H1 (cell line): ENCODE measurements around the gene MYBPHL. TPM values are rescaled to one million over a fixed set of nuclear protein-coding genes. Genes with fewer than 3 reads are reported as not detected.

Experiments used
- CTCF ChIA-PET: fragments of 300-600 bp; sonication (Branson Sonifier 250); formaldehyde crosslinking; loops from one replicate; lab custom pipeline; 2021; ENCODE audit not compliant: partially characterized antibody; lab: Charles Lee
- POLR2A ChIA-PET: fragments of 300-600 bp; sonication (Branson Sonifier 250); formaldehyde crosslinking; loops from one replicate; lab custom pipeline; 2021; ENCODE audit warnings: inconsistent platforms; ENCODE audit not compliant: partially characterized antibody; lab: Charles Lee
- DNase-seq, 2 experiments: peaks; one replicate each; pipeline versions ENCODE4 v3.0.0 to v3.0.0-alpha.2; 2010 to 2022; ENCODE audit warnings: low spot score in 2 of 2, low read depth in 1 of 2, mixed read lengths in 1 of 2
- FAIRE-seq: peaks from 2 replicates; lab custom pipeline; 2011; peaks lifted over from hg19 to GRCh38; lab: Jason Lieb, UNC
- H2AFZ ChIP-seq: 2 replicates; pipeline ENCODE4 v1.8.1; 2012; ENCODE audit warnings: low read length, inconsistent platforms
- H2AK5ac ChIP-seq: 2 replicates; pipeline ENCODE4 v1.6.1; 2013; ENCODE audit warnings: low read depth, low read length
- H2BK120ac ChIP-seq: replicated peaks from 2 replicates; pipeline ENCODE3; 2013; ENCODE audit warnings: low read depth, low read length, inconsistent platforms
- H2BK12ac ChIP-seq: 2 replicates; pipeline ENCODE4 v1.6.1; 2013; ENCODE audit warnings: low read depth, low read length
- H2BK15ac ChIP-seq: 2 replicates; pipeline ENCODE4 v1.6.1; 2013; ENCODE audit warnings: low read length
- H2BK20ac ChIP-seq: 2 replicates; pipeline ENCODE4 v1.6.1; 2013; ENCODE audit warnings: low read length
- H2BK5ac ChIP-seq: 2 replicates; pipeline ENCODE4 v1.6.1; 2013; ENCODE audit warnings: low read depth, low read length
- H3K14ac ChIP-seq: 2 replicates; pipeline ENCODE4 v1.6.1; 2013; ENCODE audit warnings: inconsistent platforms; ENCODE audit not compliant: insufficient read length
- H3K18ac ChIP-seq: 2 replicates; pipeline ENCODE4 v1.6.1; 2013; ENCODE audit warnings: low read length; ENCODE audit errors: extremely low read depth
- H3K23ac ChIP-seq: 2 replicates; pipeline ENCODE4 v1.6.1; 2013; ENCODE audit warnings: inconsistent platforms; ENCODE audit not compliant: insufficient read length
- H3K23me2 ChIP-seq: 2 replicates; pipeline ENCODE4 v1.6.1; 2013; ENCODE audit warnings: low read depth, low read length
- H3K27ac ChIP-seq: 2 replicates; pipeline ENCODE4 v1.6.1; 2011; ENCODE audit warnings: low read depth, low read length, inconsistent platforms
- H3K27me3 ChIP-seq, 4 experiments: replicated peaks in 1 of 4; 1 replicate in 1 of 4; 2 replicates in 3 of 4; pipeline versions ENCODE4 v1.6.1 to v1.8.1; 2011 to 2013; ENCODE audit warnings: low read length in 3 of 4, mild to moderate bottlenecking in 3 of 4, inconsistent platforms in 2 of 4, mixed read lengths in 2 of 4, moderate library complexity in 1 of 4; ENCODE audit not compliant: control insufficient read depth in 3 of 4, insufficient read depth in 3 of 4; ENCODE audit errors: extremely low read depth in 1 of 4
- H3K36me3 ChIP-seq, 4 experiments: 2 replicates each; pipeline versions ENCODE4 v1.6.1 to v1.8.1; 2011 to 2013; ENCODE audit warnings: mild to moderate bottlenecking in 4 of 4, low read length in 3 of 4, moderate library complexity in 2 of 4, control low read depth in 1 of 4, inconsistent platforms in 1 of 4; ENCODE audit not compliant: insufficient read depth in 4 of 4, control insufficient read depth in 2 of 4
- H3K4ac ChIP-seq: replicated peaks from 2 replicates; pipeline ENCODE3; 2013; ENCODE audit warnings: low read length, low read depth, mixed read lengths, inconsistent platforms; ENCODE audit not compliant: insufficient read length
- H3K4me1 ChIP-seq, 4 experiments: replicated peaks in 1 of 4; 1 replicate in 1 of 4; 2 replicates in 3 of 4; pipeline versions ENCODE4 v1.6.1 to v1.8.1; 2011 to 2013; ENCODE audit warnings: low read length in 3 of 4, inconsistent platforms in 2 of 4, mixed read lengths in 1 of 4; ENCODE audit not compliant: insufficient read depth in 4 of 4, control insufficient read depth in 3 of 4
- H3K4me2 ChIP-seq, 2 experiments: 2 replicates each; pipeline versions ENCODE4 v1.6.1 to v1.8.1; 2011 to 2013; ENCODE audit warnings: low read depth in 2 of 2, low read length in 2 of 2, control low read depth in 1 of 2, inconsistent platforms in 1 of 2, mild to moderate bottlenecking in 1 of 2; ENCODE audit not compliant: insufficient read depth in 1 of 2
- H3K4me3 ChIP-seq, 4 experiments: fragments of 200-600, 300-600 bp in 1 of 4; sonication (generic), shearing (Covaris generic), sonication (Bioruptor Twin) in 1 of 4; 2 replicates each; pipeline versions ENCODE4 v1.5.1 to v1.8.1; 2011 to 2016; ENCODE audit warnings: low read length in 4 of 4, low read depth in 3 of 4, control low read depth in 2 of 4, inconsistent platforms in 2 of 4, mild to moderate bottlenecking in 2 of 4, mixed read lengths in 1 of 4, moderate library complexity in 1 of 4; ENCODE audit not compliant: insufficient read depth in 2 of 4; ENCODE audit errors: extremely low read depth in 1 of 4
- H3K56ac ChIP-seq: replicated peaks from 2 replicates; pipeline ENCODE3; 2013; ENCODE audit warnings: low read depth, mild to moderate bottlenecking, mixed read lengths, low read length, inconsistent platforms; ENCODE audit not compliant: insufficient read length
- H3K79me1 ChIP-seq: 2 replicates; pipeline ENCODE4 v1.6.1; 2013; ENCODE audit warnings: low read depth, low read length, control low read depth
- H3K79me2 ChIP-seq, 2 experiments: 2 replicates each; pipeline versions ENCODE4 v1.6.1 to v1.8.1; 2012 to 2013; ENCODE audit warnings: low read length in 2 of 2, mild to moderate bottlenecking in 2 of 2, inconsistent platforms in 1 of 2; ENCODE audit not compliant: insufficient read depth in 2 of 2, control insufficient read depth in 1 of 2
- H3K9ac ChIP-seq, 4 experiments: replicated peaks in 1 of 4; 1 replicate in 1 of 4; 2 replicates in 3 of 4; pipeline versions ENCODE4 v1.6.1 to v1.8.1; 2011 to 2013; ENCODE audit warnings: low read depth in 3 of 4, low read length in 3 of 4, control low read depth in 2 of 4, mild to moderate bottlenecking in 2 of 4, moderate library complexity in 2 of 4, inconsistent platforms in 1 of 4; ENCODE audit errors: extremely low read depth in 1 of 4
- H3K9me3 ChIP-seq, 2 experiments: 2 replicates each; pipeline versions ENCODE4 v1.6.1 to v1.8.1; 2012 to 2013; ENCODE audit warnings: mild to moderate bottlenecking in 2 of 2, moderate library complexity in 2 of 2, control low read depth in 1 of 2, inconsistent platforms in 1 of 2, low read depth in 1 of 2, low read length in 1 of 2, mixed read lengths in 1 of 2; ENCODE audit not compliant: insufficient read depth in 2 of 2
- H4K20me1 ChIP-seq, 2 experiments: replicated peaks in 1 of 2; 2 replicates each; pipeline versions ENCODE3 to v1.8.1; 2011 to 2013; ENCODE audit warnings: inconsistent platforms in 2 of 2, low read length in 2 of 2, mild to moderate bottlenecking in 1 of 2; ENCODE audit not compliant: insufficient read depth in 2 of 2, control insufficient read depth in 1 of 2
- H4K5ac ChIP-seq: 2 replicates; pipeline ENCODE4 v1.6.1; 2013; ENCODE audit warnings: low read length, low read depth, mixed read lengths, inconsistent platforms; ENCODE audit not compliant: insufficient read length
- H4K8ac ChIP-seq: 2 replicates; pipeline ENCODE4 v1.8.0; 2013; ENCODE audit warnings: mild to moderate bottlenecking, moderate library complexity, low read length, inconsistent platforms; ENCODE audit not compliant: insufficient read depth; ENCODE audit errors: extremely low read depth
- H4K91ac ChIP-seq: replicated peaks from 2 replicates; pipeline ENCODE3; 2013; ENCODE audit warnings: low read length, mixed read lengths, inconsistent platforms; ENCODE audit not compliant: insufficient read length
- ASH2L ChIP-seq: fragments of 200-600, 300-600 bp; sonication (generic); IDR thresholded peaks from one replicate; pipeline ENCODE4 v1.7.1; 2017; ENCODE audit warnings: low read length
- BACH1 ChIP-seq: IDR thresholded peaks from 2 replicates; pipeline ENCODE4 v1.6.1; 2012; ENCODE audit warnings: low read length, improper control_type of control experiment
- BRCA1 ChIP-seq: IDR thresholded peaks from 2 replicates; pipeline ENCODE4 v1.6.1; 2012; ENCODE audit warnings: low read depth, low read length, improper control_type of control experiment
- CHD2 ChIP-seq: IDR thresholded peaks from 2 replicates; pipeline ENCODE4 v1.6.1; 2012; ENCODE audit warnings: low read length, improper control_type of control experiment
- GABPA ChIP-seq: IDR thresholded peaks from 2 replicates; pipeline ENCODE4 v1.6.1; 2011; ENCODE audit warnings: mild to moderate bottlenecking, low read length, moderate library complexity, borderline replicate concordance; ENCODE audit not compliant: insufficient read depth
- HDAC6 ChIP-seq: IDR thresholded peaks from one replicate; pipeline ENCODE4 v1.7.1; 2012; ENCODE audit warnings: low read depth, mild to moderate bottlenecking, inconsistent platforms, low read length, moderate library complexity
- PHF8 ChIP-seq: fragments of 200-600 bp; sonication (generic); conservative IDR thresholded peaks from 2 replicates; pipeline ENCODE4 v1.7.1; 2012; ENCODE audit warnings: low read depth, mild to moderate bottlenecking, inconsistent platforms, low read length, moderate library complexity
- SIX5 ChIP-seq: IDR thresholded peaks from 2 replicates; pipeline ENCODE4 v1.6.1; 2011; ENCODE audit warnings: mild to moderate bottlenecking, low read depth, low read length
- TAF7 ChIP-seq: optimal IDR thresholded peaks from 2 replicates; pipeline ENCODE3; 2011; ENCODE audit warnings: low read depth, mild to moderate bottlenecking, inconsistent platforms, low read length, moderate library complexity, borderline replicate concordance
- WGBS, 2 experiments: shearing (Covaris generic) in 1 of 2; methylation state at CpG; one replicate each; pipeline versions ENCODE4 v1.1.6 to v1.1.7; 2013 to 2015; ENCODE audit warnings: low lambda C conversion rate in 2 of 2, mixed read lengths in 2 of 2, inconsistent platforms in 1 of 2, low coverage in 1 of 2, missing lambda C conversion rate in 1 of 2; ENCODE audit not compliant: insufficient replicate concordance in 2 of 2, insufficient coverage in 1 of 2, insufficient read length in 1 of 2; ENCODE audit errors: extremely low coverage in 1 of 2, missing lambda C conversion rate in 1 of 2; 5-methylcytosine and 5-hydroxymethylcytosine counted together
- polyA plus RNA-seq, 7 experiments: library from polyadenylated mRNA; depleted of rRNA in 3 of 7; stranded (reverse) in 5 of 7; unstranded in 2 of 7; fragments of >200 nt in 5 of 7; fragments of 200-250 nt in 2 of 7; gene quantifications; 1 replicate in 5 of 7; 2 replicates in 1 of 7; 4 replicates in 1 of 7; pipeline versions ENCODE4 v1.2.1 to v1.2.3, GENCODE V29; 2011 to 2013; ENCODE audit warnings: missing spikeins in 2 of 7, mixed read lengths in 2 of 7
- total RNA-seq: library from RNA; stranded (reverse); fragmentation: NEBNext Ultra II Directional; extraction: Animal tissue kit (Norgen Biotek cat#: 25700); gene quantifications from 2 replicates; pipeline ENCODE4 v1.2.1, GENCODE V29; 2021
- TF ChIP-seq, protein P1 (sequence below): IDR thresholded peaks from 2 replicates; pipeline ENCODE4 v1.6.1; 2011; ENCODE audit warnings: low read length, improper control_type of control experiment
- TF ChIP-seq, protein P2 (sequence below): IDR thresholded peaks from 2 replicates; pipeline ENCODE4 v1.6.1; 2012; ENCODE audit warnings: inconsistent platforms

MYBPHL gene
- total and polyA plus RNA-seq, 2 of the 8 experiments (the other 6 are each of a cell fraction or from before 2014, with no cell fraction given) = 0.24 to 0.30 TPM

DNA sequence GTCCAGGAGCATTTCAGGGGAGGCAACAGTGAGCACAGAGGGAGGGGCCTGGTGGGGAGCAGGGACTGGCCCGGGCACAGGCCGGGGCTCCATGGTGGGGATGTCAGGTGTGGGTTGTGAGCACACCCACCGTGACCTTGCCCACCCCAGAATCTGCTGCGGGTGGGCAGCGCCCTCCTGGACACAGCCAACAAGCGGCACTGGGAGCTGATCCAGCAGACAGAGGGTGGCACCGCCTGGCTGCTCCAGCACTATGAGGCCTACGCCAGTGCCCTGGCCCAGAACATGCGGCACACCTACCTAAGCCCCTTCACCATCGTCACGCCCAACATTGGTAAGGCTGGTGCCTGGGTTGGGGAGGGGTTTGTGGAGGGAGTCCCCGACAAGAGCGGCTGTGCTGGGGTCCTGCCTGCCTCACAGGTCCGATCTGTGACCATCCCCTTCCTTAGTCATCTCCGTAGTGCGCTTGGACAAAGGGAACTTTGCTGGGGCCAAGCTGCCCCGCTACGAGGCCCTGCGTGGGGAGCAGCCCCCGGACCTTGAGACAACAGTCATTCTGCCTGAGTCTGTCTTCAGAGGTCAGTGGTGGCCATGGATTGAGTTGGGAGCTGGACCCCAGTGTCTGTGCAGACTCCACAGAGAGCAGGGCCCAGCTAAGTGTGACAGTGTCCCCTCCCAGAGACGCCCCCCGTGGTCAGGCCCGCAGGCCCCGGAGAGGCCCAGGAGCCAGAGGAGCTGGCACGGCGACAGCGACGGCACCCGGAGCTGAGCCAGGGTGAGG lies 38.2 kb downstream of the MYBPHL start:
- Histone ChIP-seq H4K8ac (no peak overlapping the region), H2BK120ac (no peak overlapping the region), H2BK15ac (no peak overlapping the region), H3K4me1 (no peaks in the 10 kb centered on the region), H3K9me3 (no peaks in the 10 kb centered on the region), H4K5ac (no peak overlapping the region), H4K20me1 (peaks cover 0 to 13% of the 10 kb centered on the region in 2 experiments), H2AK5ac (no peak overlapping the region), H3K79me1 (no peaks in the 10 kb centered on the region), H2BK20ac (no peak overlapping the region), H4K91ac (no peak overlapping the region), H3K79me2 (no peaks in the 10 kb centered on the region), H3K9ac (no peak overlapping the region), H2BK12ac (no peak overlapping the region), H3K14ac (no peak overlapping the region), H3K36me3 (peaks cover 15 to 34% (median 23%) of the 10 kb centered on the region in 4 experiments; a peak in 6 of 8 replicates), H3K18ac (no peak overlapping the region), H3K4me2 (no peak overlapping the region), H3K23ac (no peak overlapping the region), H2AFZ (no peak overlapping the region), H3K27ac (no peak overlapping the region), H3K4ac (no peak overlapping the region), H3K4me3 (no peak overlapping the region), H3K23me2 (no peaks in the 10 kb centered on the region), H3K27me3 (no peaks in the 10 kb centered on the region), H3K56ac (no peak overlapping the region), H2BK5ac (no peak overlapping the region; the same call in 1 of the 2 replicates)
- POLR2A ChIA-PET = interaction anchor here (1.2 to 1.4 kb wide), 3 partner anchors 8 to 25 kb away, joined by 3 to 4 read pairs (median 3); no protein-coding TSS in a partner anchor
- CTCF ChIA-PET = interaction anchor here (0.6 to 2.4 kb wide), 20 partner anchors 8 to 264 kb away, joined by 3 to 11 read pairs (median 3); partner anchors contain the start of gene SORT1
- no peak for FAIRE-seq
- DNase-seq = no peak
- WGBS, 2 experiments = 93% methylated on average over 29 of the region's 29 CpGs; no CpG with 5 or more reads in 1 of the 2 experiments
- no peak for TF ChIP-seq TAF7
- TF ChIP-seq GABPA = no peak
- TF ChIP-seq HDAC6 = no peak
- no peak for TF ChIP-seq BRCA1
- TF ChIP-seq PHF8 = no peak
- TF ChIP-seq, protein P1, sequence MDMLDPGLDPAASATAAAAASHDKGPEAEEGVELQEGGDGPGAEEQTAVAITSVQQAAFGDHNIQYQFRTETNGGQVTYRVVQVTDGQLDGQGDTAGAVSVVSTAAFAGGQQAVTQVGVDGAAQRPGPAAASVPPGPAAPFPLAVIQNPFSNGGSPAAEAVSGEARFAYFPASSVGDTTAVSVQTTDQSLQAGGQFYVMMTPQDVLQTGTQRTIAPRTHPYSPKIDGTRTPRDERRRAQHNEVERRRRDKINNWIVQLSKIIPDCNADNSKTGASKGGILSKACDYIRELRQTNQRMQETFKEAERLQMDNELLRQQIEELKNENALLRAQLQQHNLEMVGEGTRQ = no peak
- TF ChIP-seq SIX5 = no peak
- TF ChIP-seq, protein P2, sequence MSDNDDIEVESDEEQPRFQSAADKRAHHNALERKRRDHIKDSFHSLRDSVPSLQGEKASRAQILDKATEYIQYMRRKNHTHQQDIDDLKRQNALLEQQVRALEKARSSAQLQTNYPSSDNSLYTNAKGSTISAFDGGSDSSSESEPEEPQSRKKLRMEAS = no peak
- no peak for TF ChIP-seq BACH1
- no peak for TF ChIP-seq CHD2
- no peak for TF ChIP-seq ASH2L
